HEK293 (cell line): ENCODE results near the gene BCL2.

Experiments used
- CTCF ChIA-PET: fragments of 350-600 bp; formaldehyde crosslinking; extraction: SDS; loops from one replicate; lab custom pipeline; 2021; ENCODE audit warnings: antibody characterized with exemption; lab: Yijun Ruan, JAX
- POLR2A ChIA-PET: fragments of 300-600 bp; formaldehyde crosslinking; extraction: SDS; loops from one replicate; lab custom pipeline; 2020; ENCODE audit warnings: antibody characterized with exemption, inconsistent platforms; lab: Yijun Ruan, JAX
- H3K27ac ChIP-seq: fragments of 200-500 bp; sonication (Bioruptor generic); 2 replicates; pipeline ENCODE4 v1.5.1; 2014; ENCODE audit warnings: low read depth, low read length, control low read depth, inconsistent platforms; ENCODE audit errors: extremely low read depth
- H3K36me3 ChIP-seq, 2 experiments: fragments of 200-500 bp in 1 of 2; sonication (Bioruptor generic) in 1 of 2; 1 replicate in 1 of 2; 2 replicates in 1 of 2; pipeline ENCODE4 v1.5.1; 2014 to 2017; ENCODE audit warnings: inconsistent platforms in 2 of 2, low read length in 2 of 2; ENCODE audit not compliant: control insufficient read depth in 2 of 2, insufficient read depth in 1 of 2
- H3K4me1 ChIP-seq: fragments of 200-500 bp; sonication (Bioruptor generic); 2 replicates; pipeline ENCODE4 v1.5.1; 2014; ENCODE audit warnings: mild to moderate bottlenecking, low read length, inconsistent platforms; ENCODE audit not compliant: control insufficient read depth, insufficient read depth
- H3K4me3 ChIP-seq: 2 replicates; pipeline ENCODE4 v1.5.1; 2011; ENCODE audit warnings: low read depth, mild to moderate bottlenecking, control low read depth, low read length, moderate library complexity
- H3K9me3 ChIP-seq: fragments of 200-500 bp; sonication (Bioruptor generic); 2 replicates; pipeline ENCODE4 v1.5.1; 2014; ENCODE audit warnings: low read depth, low read length, inconsistent platforms; ENCODE audit not compliant: control insufficient read depth, insufficient read depth
- GLI2 ChIP-seq: fragments of 450-650 bp; formaldehyde crosslinking; IDR thresholded peaks from 2 replicates; pipeline ENCODE4; 2017; ENCODE audit warnings: missing biosample characterization, missing genetic modification characterization, low read depth, borderline replicate concordance
- MYNN ChIP-seq: fragments of 450-650 bp; formaldehyde crosslinking; IDR thresholded peaks from 2 replicates; pipeline ENCODE4 v1.5.1; 2016; ENCODE audit warnings: missing biosample characterization, missing genetic modification characterization, borderline replicate concordance
- YY1 ChIP-seq: fragments of 450-650 bp; formaldehyde crosslinking; IDR thresholded peaks from 2 replicates; pipeline ENCODE4 v1.5.1; 2018; ENCODE audit warnings: missing biosample characterization, missing genetic modification characterization
- ZFP41 ChIP-seq: fragments of 450-650 bp; formaldehyde crosslinking; IDR thresholded peaks from 2 replicates; pipeline ENCODE4 v1.5.1; 2016; ENCODE audit warnings: missing biosample characterization, missing genetic modification characterization, borderline replicate concordance
- ZNF112 ChIP-seq: fragments of 450-650 bp; formaldehyde crosslinking; IDR thresholded peaks from 2 replicates; pipeline ENCODE4 v1.5.0; 2017; ENCODE audit warnings: missing biosample characterization, missing genetic modification characterization
- ZNF157 ChIP-seq: fragments of 450-650 bp; formaldehyde crosslinking; IDR thresholded peaks from 2 replicates; pipeline ENCODE4 v1.5.1; 2016; ENCODE audit warnings: missing biosample characterization, missing genetic modification characterization
- ZNF266 ChIP-seq: fragments of 450-650 bp; formaldehyde crosslinking; IDR thresholded peaks from 2 replicates; pipeline ENCODE4 v1.5.1; 2016; ENCODE audit warnings: missing biosample characterization, missing genetic modification characterization, low read depth
- ZNF341 ChIP-seq: fragments of 450-650 bp; formaldehyde crosslinking; IDR thresholded peaks from 2 replicates; pipeline ENCODE4; 2016; ENCODE audit warnings: low read depth, missing biosample characterization, missing genetic modification characterization
- ZNF596 ChIP-seq: fragments of 450-650 bp; IDR thresholded peaks from 2 replicates; pipeline ENCODE4 v1.5.0; 2018; ENCODE audit warnings: missing biosample characterization, mild to moderate bottlenecking, missing genetic modification characterization, moderate library complexity
- ZNF629 ChIP-seq: fragments of 450-650 bp; formaldehyde crosslinking; IDR thresholded peaks from 2 replicates; pipeline ENCODE4 v1.5.1; 2017; ENCODE audit warnings: missing biosample characterization, missing genetic modification characterization
- ZNF830 ChIP-seq: fragments of 450-650 bp; IDR thresholded peaks from 2 replicates; pipeline ENCODE4 v1.5.0; 2018; ENCODE audit warnings: missing biosample characterization, missing genetic modification characterization, low read depth, mild to moderate bottlenecking, moderate library complexity
- TF ChIP-seq, protein P1 (sequence below): fragments of 450-650 bp; formaldehyde crosslinking; IDR thresholded peaks from 2 replicates; pipeline ENCODE4 v1.5.1; 2016; ENCODE audit warnings: missing biosample characterization, missing genetic modification characterization, borderline replicate concordance
- TF ChIP-seq, protein P2 (sequence below): fragments of 450-650 bp; formaldehyde crosslinking; IDR thresholded peaks from 2 replicates; pipeline ENCODE4 v1.5.1; 2016; ENCODE audit warnings: missing biosample characterization, missing genetic modification characterization, borderline replicate concordance
- TF ChIP-seq, protein P3 (sequence below): fragments of 450-650 bp; formaldehyde crosslinking; IDR thresholded peaks from 2 replicates; pipeline ENCODE4; 2016; ENCODE audit warnings: missing biosample characterization, missing genetic modification characterization
- TF ChIP-seq, protein P4 (sequence below): fragments of 450-650 bp; formaldehyde crosslinking; IDR thresholded peaks from 2 replicates; pipeline ENCODE4 v1.5.1; 2016; ENCODE audit warnings: missing biosample characterization, missing genetic modification characterization

The BCL2 gene

DNA sequence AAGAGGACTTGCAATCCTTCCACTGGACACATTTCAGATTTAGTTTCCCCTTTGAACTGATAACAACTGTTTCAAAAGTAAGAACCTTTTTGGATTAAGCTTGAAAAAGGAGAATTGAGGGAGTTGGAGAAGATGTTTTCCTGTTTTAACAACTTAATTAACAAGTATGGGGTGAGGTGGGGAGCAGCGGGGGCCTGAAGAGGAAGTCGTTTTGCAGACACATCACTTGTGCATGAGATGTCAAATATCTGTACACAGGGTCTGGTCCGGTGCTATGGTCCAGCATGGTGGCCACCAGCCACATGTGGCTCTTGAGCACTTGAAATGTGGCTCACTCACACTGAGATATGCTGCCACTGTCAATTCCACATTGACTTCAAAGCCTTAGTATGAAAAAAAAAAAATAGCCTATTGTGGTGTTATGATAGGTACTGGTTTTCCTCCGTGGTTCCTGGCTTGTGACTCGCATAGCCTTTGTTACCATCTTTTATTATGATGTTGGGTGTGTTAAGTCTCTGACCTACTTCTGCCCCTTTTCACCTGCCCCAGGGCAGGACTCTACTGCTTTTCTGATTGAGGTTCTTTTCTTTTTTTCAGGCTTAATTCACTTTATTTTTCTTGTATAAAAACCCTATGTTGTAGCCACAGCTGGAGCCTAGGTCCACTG lies 205.5 kb downstream of the BCL2 start:
- POLR2A ChIA-PET = no interaction called here

More for the DNA sequence above, 205.5 kb downstream of the BCL2 start:
- Histone ChIP-seq H3K4me3 (no peak overlapping the region), H3K36me3 (no peaks in the 10 kb centered on the region), H3K4me1 (peaks cover 11% of the 10 kb centered on the region; the same call in 1 of the 2 replicates), H3K27ac (no peak overlapping the region), H3K9me3 (no peaks in the 10 kb centered on the region)
- TF ChIP-seq ZNF629 = no peak
- TF ChIP-seq GLI2 (tag by site-specific recombination) = no peak
- no peak for TF ChIP-seq YY1 (tag by site-specific recombination)
- no peak for TF ChIP-seq ZFP41 (tag by site-specific recombination)
- no peak for TF ChIP-seq ZNF112 (tag by site-specific recombination)
- no peak for TF ChIP-seq ZNF830 (tag by site-specific recombination)
- TF ChIP-seq ZNF157 = no peak
- no peak for TF ChIP-seq ZNF341
- TF ChIP-seq, protein P1, sequence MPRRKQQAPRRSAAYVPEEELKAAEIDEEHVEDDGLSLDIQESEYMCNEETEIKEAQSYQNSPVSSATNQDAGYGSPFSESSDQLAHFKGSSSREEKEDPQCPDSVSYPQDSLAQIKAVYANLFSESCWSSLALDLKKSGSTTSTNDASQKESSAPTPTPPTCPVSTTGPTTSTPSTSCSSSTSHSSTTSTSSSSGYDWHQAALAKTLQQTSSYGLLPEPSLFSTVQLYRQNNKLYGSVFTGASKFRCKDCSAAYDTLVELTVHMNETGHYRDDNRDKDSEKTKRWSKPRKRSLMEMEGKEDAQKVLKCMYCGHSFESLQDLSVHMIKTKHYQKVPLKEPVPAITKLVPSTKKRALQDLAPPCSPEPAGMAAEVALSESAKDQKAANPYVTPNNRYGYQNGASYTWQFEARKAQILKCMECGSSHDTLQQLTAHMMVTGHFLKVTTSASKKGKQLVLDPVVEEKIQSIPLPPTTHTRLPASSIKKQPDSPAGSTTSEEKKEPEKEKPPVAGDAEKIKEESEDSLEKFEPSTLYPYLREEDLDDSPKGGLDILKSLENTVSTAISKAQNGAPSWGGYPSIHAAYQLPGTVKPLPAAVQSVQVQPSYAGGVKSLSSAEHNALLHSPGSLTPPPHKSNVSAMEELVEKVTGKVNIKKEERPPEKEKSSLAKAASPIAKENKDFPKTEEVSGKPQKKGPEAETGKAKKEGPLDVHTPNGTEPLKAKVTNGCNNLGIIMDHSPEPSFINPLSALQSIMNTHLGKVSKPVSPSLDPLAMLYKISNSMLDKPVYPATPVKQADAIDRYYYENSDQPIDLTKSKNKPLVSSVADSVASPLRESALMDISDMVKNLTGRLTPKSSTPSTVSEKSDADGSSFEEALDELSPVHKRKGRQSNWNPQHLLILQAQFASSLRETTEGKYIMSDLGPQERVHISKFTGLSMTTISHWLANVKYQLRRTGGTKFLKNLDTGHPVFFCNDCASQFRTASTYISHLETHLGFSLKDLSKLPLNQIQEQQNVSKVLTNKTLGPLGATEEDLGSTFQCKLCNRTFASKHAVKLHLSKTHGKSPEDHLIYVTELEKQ = no peak
- TF ChIP-seq ZNF266 (tag by site-specific recombination) = no peak
- TF ChIP-seq MYNN (tag by site-specific recombination) = no peak
- TF ChIP-seq, protein P2, sequence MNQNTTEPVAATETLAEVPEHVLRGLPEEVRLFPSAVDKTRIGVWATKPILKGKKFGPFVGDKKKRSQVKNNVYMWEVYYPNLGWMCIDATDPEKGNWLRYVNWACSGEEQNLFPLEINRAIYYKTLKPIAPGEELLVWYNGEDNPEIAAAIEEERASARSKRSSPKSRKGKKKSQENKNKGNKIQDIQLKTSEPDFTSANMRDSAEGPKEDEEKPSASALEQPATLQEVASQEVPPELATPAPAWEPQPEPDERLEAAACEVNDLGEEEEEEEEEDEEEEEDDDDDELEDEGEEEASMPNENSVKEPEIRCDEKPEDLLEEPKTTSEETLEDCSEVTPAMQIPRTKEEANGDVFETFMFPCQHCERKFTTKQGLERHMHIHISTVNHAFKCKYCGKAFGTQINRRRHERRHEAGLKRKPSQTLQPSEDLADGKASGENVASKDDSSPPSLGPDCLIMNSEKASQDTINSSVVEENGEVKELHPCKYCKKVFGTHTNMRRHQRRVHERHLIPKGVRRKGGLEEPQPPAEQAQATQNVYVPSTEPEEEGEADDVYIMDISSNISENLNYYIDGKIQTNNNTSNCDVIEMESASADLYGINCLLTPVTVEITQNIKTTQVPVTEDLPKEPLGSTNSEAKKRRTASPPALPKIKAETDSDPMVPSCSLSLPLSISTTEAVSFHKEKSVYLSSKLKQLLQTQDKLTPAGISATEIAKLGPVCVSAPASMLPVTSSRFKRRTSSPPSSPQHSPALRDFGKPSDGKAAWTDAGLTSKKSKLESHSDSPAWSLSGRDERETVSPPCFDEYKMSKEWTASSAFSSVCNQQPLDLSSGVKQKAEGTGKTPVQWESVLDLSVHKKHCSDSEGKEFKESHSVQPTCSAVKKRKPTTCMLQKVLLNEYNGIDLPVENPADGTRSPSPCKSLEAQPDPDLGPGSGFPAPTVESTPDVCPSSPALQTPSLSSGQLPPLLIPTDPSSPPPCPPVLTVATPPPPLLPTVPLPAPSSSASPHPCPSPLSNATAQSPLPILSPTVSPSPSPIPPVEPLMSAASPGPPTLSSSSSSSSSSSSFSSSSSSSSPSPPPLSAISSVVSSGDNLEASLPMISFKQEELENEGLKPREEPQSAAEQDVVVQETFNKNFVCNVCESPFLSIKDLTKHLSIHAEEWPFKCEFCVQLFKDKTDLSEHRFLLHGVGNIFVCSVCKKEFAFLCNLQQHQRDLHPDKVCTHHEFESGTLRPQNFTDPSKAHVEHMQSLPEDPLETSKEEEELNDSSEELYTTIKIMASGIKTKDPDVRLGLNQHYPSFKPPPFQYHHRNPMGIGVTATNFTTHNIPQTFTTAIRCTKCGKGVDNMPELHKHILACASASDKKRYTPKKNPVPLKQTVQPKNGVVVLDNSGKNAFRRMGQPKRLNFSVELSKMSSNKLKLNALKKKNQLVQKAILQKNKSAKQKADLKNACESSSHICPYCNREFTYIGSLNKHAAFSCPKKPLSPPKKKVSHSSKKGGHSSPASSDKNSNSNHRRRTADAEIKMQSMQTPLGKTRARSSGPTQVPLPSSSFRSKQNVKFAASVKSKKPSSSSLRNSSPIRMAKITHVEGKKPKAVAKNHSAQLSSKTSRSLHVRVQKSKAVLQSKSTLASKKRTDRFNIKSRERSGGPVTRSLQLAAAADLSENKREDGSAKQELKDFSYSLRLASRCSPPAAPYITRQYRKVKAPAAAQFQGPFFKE (tag by site-specific recombination) = no peak
- no peak for TF ChIP-seq ZNF596 (tag by site-specific recombination)
- TF ChIP-seq, protein P3, sequence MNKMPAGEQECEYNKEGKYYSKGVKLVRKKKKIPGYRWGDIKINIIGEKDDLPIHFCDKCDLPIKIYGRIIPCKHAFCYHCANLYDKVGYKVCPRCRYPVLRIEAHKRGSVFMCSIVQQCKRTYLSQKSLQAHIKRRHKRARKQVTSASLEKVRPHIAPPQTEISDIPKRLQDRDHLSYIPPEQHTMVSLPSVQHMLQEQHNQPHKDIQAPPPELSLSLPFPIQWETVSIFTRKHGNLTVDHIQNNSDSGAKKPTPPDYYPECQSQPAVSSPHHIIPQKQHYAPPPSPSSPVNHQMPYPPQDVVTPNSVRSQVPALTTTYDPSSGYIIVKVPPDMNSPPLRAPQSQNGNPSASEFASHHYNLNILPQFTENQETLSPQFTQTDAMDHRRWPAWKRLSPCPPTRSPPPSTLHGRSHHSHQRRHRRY (tag by site-specific recombination) = no peak
- TF ChIP-seq, protein P4, sequence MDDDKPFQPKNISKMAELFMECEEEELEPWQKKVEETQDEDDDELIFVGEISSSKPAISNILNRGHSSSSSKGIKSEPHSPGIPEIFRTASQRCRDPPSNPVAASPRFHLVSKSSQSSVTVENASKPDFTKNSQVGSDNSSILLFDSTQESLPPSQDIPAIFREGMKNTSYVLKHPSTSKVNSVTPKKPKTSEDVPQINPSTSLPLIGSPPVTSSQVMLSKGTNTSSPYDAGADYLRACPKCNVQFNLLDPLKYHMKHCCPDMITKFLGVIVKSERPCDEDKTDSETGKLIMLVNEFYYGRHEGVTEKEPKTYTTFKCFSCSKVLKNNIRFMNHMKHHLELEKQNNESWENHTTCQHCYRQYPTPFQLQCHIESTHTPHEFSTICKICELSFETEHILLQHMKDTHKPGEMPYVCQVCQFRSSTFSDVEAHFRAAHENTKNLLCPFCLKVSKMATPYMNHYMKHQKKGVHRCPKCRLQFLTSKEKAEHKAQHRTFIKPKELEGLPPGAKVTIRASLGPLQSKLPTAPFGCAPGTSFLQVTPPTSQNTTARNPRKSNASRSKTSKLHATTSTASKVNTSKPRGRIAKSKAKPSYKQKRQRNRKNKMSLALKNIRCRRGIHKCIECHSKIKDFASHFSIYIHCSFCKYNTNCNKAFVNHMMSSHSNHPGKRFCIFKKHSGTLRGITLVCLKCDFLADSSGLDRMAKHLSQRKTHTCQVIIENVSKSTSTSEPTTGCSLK (tag by site-specific recombination) = no peak
- CTCF ChIA-PET = interaction anchor here (0.6 to 1.5 kb wide), 3 partner anchors 204 to 394 kb away, joined by 3 to 4 read pairs (median 3); no protein-coding TSS in a partner anchor
